Fibroblast of lung (primary cell): ENCODE measurements around the gene SORCS2. TPM values are rescaled to one million over a fixed set of nuclear protein-coding genes. Genes with fewer than 3 reads are reported as not detected.

Source experiments
- DNase-seq, 2 donors: peaks; one replicate each; pipeline versions ENCODE4 v3.0.0 to v3.0.0-alpha.2; 2010; ENCODE audit warnings: low read depth in 2 of 2
- H2AFZ ChIP-seq: 2 replicates; pipeline ENCODE4 v1.5.1; 2012; ENCODE audit warnings: low read length, control low read depth, inconsistent platforms
- H3K27ac ChIP-seq: 2 replicates; pipeline ENCODE4 v1.5.1; 2011; ENCODE audit warnings: low read length, control low read depth; ENCODE audit not compliant: insufficient read depth
- H3K27me3 ChIP-seq: 2 replicates; pipeline ENCODE4 v1.5.1; 2011; ENCODE audit warnings: mild to moderate bottlenecking, low read length; ENCODE audit not compliant: control insufficient read depth, insufficient read depth
- H3K36me3 ChIP-seq: 2 replicates; pipeline ENCODE4 v1.5.1; 2011; ENCODE audit warnings: low read length; ENCODE audit not compliant: control insufficient read depth, insufficient read depth
- H3K4me1 ChIP-seq: 2 replicates; pipeline ENCODE4 v1.5.1; 2011; ENCODE audit warnings: low read length; ENCODE audit not compliant: control insufficient read depth, insufficient read depth; ENCODE audit errors: extremely low read depth
- H3K4me2 ChIP-seq: 2 replicates; pipeline ENCODE4 v1.5.1; 2011; ENCODE audit warnings: low read length, control low read depth; ENCODE audit not compliant: insufficient read depth; ENCODE audit errors: extremely low read depth
- H3K4me3 ChIP-seq, 4 experiments: fragments of 200-600 bp in 1 of 4; sonication (generic) in 1 of 4; replicated peaks in 1 of 4; 2 replicates each; pipeline ENCODE4 v1.5.1; 2011 to 2016; ENCODE audit warnings: low read length in 4 of 4, low read depth in 3 of 4, mild to moderate bottlenecking in 3 of 4, control low read depth in 2 of 4, inconsistent platforms in 1 of 4, mixed read lengths in 1 of 4; ENCODE audit not compliant: insufficient read depth in 1 of 4; ENCODE audit errors: control extremely low read depth in 1 of 4
- H3K79me2 ChIP-seq: 2 replicates; pipeline ENCODE4 v1.5.1; 2012; ENCODE audit warnings: mild to moderate bottlenecking, low read length, inconsistent platforms; ENCODE audit not compliant: control insufficient read depth, insufficient read depth
- H3K9ac ChIP-seq: 2 replicates; pipeline ENCODE4 v1.5.1; 2011; ENCODE audit warnings: mild to moderate bottlenecking, low read length, control low read depth; ENCODE audit not compliant: insufficient read depth
- H3K9me3 ChIP-seq: 2 replicates; pipeline ENCODE4 v1.5.1; 2012; ENCODE audit warnings: low read depth, low read length; ENCODE audit not compliant: control insufficient read depth, insufficient read depth
- H4K20me1 ChIP-seq: 2 replicates; pipeline ENCODE4 v1.5.1; 2011; ENCODE audit warnings: low read length; ENCODE audit not compliant: control insufficient read depth, insufficient read depth; ENCODE audit errors: extremely low read depth
- EZH2 ChIP-seq: IDR thresholded peaks from 2 replicates; pipeline ENCODE4 v1.5.1; 2012; ENCODE audit warnings: low read length, control low read depth, mild to moderate bottlenecking; ENCODE audit errors: missing control alignments
- polyA plus RNA-seq, 2 donors: library from polyadenylated mRNA; depleted of rRNA in 1 of 2; stranded (reverse) in 1 of 2; unstranded in 1 of 2; fragments of >200 nt; gene quantifications; 2 replicates each; pipeline ENCODE4 v1.2.1, GENCODE V29; 2011 to 2012; ENCODE audit warnings: missing spikeins in 1 of 2
- total RNA-seq: library from RNA; depleted of rRNA; stranded (reverse); fragments of >200 nt; gene quantifications from 2 replicates; pipeline ENCODE4 v1.2.1, GENCODE V29; 2014
- TF ChIP-seq, protein P1 (sequence below), 2 donors: IDR thresholded peaks in 1 of 2; conservative IDR thresholded peaks in 1 of 2; 1 replicate in 1 of 2; 2 replicates in 1 of 2; pipeline ENCODE4 v1.5.1; 2011 to 2012; ENCODE audit warnings: low read length in 2 of 2, control low read depth in 1 of 2, inconsistent platforms in 1 of 2, low read depth in 1 of 2, mild to moderate bottlenecking in 1 of 2

The SORCS2 gene
- total and polyA plus RNA-seq, 2 donors (not counting 1 experiment from before 2014, with no cell fraction given) = 0.17 to 0.41 TPM

DNA sequence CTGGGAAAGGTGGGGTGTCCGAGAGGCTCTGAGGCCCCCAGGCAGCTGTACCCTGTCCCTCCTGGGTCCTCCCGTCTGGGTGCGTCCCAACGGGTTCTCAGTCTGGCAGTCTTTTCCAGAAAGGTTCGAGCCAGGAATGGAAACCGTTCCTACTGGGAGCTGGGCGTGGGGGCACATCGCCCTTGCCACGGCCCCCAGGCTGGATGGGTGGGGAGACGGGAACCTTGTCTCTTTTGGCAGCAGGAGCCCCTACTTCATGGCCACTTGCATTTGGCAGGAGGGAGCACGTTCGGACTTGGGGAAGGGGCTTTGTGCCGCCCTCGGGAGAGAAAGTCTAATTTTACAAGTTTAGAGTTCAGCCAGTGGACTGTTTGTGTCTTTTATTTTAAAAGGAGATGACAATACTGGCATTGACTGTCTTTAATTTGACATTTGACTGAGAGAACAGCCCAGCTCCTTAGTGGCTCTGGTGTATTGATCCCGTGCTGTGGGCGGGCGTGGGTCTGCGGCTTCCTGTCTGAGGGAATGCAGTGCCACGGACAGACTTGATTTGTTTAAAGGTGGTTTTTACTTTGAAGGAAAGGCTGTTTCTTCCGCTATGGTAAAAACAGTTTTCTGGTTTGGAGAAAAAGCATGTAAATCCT is 95.1 kb downstream of the SORCS2 start:
- H3K9ac ChIP-seq = no peak overlapping the region
- no peak for DNase-seq
- no peaks in the 10 kb centered on the region for H3K4me1 ChIP-seq
- no peak for TF ChIP-seq EZH2
- TF ChIP-seq, protein P1, sequence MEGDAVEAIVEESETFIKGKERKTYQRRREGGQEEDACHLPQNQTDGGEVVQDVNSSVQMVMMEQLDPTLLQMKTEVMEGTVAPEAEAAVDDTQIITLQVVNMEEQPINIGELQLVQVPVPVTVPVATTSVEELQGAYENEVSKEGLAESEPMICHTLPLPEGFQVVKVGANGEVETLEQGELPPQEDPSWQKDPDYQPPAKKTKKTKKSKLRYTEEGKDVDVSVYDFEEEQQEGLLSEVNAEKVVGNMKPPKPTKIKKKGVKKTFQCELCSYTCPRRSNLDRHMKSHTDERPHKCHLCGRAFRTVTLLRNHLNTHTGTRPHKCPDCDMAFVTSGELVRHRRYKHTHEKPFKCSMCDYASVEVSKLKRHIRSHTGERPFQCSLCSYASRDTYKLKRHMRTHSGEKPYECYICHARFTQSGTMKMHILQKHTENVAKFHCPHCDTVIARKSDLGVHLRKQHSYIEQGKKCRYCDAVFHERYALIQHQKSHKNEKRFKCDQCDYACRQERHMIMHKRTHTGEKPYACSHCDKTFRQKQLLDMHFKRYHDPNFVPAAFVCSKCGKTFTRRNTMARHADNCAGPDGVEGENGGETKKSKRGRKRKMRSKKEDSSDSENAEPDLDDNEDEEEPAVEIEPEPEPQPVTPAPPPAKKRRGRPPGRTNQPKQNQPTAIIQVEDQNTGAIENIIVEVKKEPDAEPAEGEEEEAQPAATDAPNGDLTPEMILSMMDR (conservative IDR thresholded peaks at IDR 0.05 in 1 of 2, IDR thresholded peaks at IDR 0.05 in 1 of 2; ENCODE audit: low read depth in 1 of 2, low read length in 2 of 2) = no peak
- H2AFZ ChIP-seq = no peak overlapping the region
- no peak overlapping the region for H3K4me2 ChIP-seq
- no peaks in the 10 kb centered on the region for H3K36me3 ChIP-seq
- no peaks in the 10 kb centered on the region for H3K27me3 ChIP-seq
- H3K79me2 ChIP-seq = no peaks in the 10 kb centered on the region
- no peaks in the 10 kb centered on the region for H3K9me3 ChIP-seq
- no peak overlapping the region for H3K27ac ChIP-seq
- no peak overlapping the region for H3K4me3 ChIP-seq
- H4K20me1 ChIP-seq = no peaks in the 10 kb centered on the region

DNA sequence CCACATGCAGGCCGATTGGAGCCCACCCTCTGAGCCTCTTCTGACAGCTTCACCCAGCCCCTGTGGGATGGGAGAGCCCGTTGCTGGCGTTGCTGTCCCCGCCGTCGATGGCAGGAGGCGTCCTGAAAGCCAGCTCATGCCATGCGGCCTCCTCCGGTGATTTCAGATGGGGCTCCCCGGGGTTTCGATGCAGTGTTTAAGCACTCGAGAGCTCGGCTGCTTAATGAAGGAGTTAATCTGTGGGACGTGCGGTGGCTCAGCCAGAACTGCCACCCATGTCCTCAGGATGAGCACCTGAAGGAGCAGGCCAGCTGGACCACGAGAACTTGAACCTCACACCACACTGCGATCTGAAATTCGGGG is 95.6 kb downstream of the SORCS2 start:
- Histone ChIP-seq H3K9me3 (no peaks in the 10 kb centered on the region), H3K4me1 (no peaks in the 10 kb centered on the region), H3K4me2 (no peak overlapping the region), H4K20me1 (no peaks in the 10 kb centered on the region), H3K36me3 (no peaks in the 10 kb centered on the region), H3K27me3 (no peaks in the 10 kb centered on the region), H3K79me2 (no peaks in the 10 kb centered on the region), H3K4me3 (no peak overlapping the region), H3K27ac (no peak overlapping the region), H2AFZ (no peak overlapping the region), H3K9ac (no peak overlapping the region)
- TF ChIP-seq, protein P1 (conservative IDR thresholded peaks at IDR 0.05 in 1 of 2, IDR thresholded peaks at IDR 0.05 in 1 of 2; ENCODE audit: low read depth in 1 of 2, low read length in 2 of 2) = no peak
- TF ChIP-seq EZH2 = no peak
- DNase-seq = no peak

DNA sequence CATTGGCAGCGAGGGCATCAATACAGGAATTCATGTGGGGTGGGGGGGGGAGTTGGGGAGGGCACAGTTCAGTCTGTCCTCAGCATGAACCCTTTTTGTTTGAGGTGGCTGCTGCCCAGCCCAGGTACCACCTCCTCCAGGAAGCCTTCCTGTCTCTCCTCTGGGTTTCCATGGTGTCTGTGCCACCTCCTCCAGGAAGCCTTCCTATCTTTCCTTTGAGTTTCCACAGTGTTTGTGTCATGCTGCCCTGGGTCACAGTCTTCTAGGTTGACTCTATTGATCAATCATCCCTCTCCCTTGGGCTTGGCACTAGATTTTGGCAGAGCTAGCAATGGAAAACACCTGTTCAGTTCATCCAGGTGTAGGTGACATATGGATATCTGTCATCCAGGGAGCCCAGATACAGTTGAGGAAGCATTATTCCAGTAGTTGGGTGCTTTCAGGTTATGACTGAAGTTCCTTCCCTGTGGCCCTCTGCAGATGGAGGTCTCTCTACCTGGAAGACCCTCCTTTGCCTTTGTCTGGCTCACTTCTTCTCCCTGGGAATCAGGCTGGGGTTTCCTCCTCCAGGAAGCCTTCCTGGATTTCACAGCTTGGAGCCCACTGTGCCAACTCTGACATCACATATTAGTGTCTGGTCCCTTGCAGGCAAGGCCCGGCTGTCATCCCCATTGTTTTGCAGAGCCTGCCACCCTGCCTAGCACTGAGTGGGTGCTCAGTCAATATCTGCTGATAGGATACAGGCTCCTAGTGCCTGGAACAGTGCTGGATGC is 96.6 kb downstream of the SORCS2 start:
- no peaks in the 10 kb centered on the region for H4K20me1 ChIP-seq
- H3K9me3 ChIP-seq = no peaks in the 10 kb centered on the region
- no peak overlapping the region for H3K4me2 ChIP-seq
- no peaks in the 10 kb centered on the region for H3K36me3 ChIP-seq
- no peaks in the 10 kb centered on the region for H3K4me1 ChIP-seq
- TF ChIP-seq EZH2 = no peak
- TF ChIP-seq, protein P1 (conservative IDR thresholded peaks at IDR 0.05 in 1 of 2, IDR thresholded peaks at IDR 0.05 in 1 of 2; ENCODE audit: low read depth in 1 of 2, low read length in 2 of 2) = no peak
- H3K27me3 ChIP-seq = no peaks in the 10 kb centered on the region
- no peak overlapping the region for H2AFZ ChIP-seq
- no peak overlapping the region for H3K27ac ChIP-seq
- no peak for DNase-seq
- H3K79me2 ChIP-seq = no peaks in the 10 kb centered on the region
- no peak overlapping the region for H3K4me3 ChIP-seq
- H3K9ac ChIP-seq = no peak overlapping the region
